22Rv1 (cell line): ENCODE measurements around the gene MAPK8IP1.

Experiments used
- H3K27ac ChIP-seq: fragments of 450-650 bp; 2 replicates; pipeline ENCODE4 v1.5.1; 2017
- ZFX ChIP-seq: fragments of 450-650 bp; IDR thresholded peaks from 2 replicates; pipeline ENCODE4 v1.6.1; 2017; ENCODE audit warnings: antibody characterized with exemption, borderline replicate concordance
- TF ChIP-seq, protein P1 (sequence below): fragments of 450-650 bp; IDR thresholded peaks from 2 replicates; pipeline ENCODE4 v1.5.1; 2017; ENCODE audit warnings: mild to moderate bottlenecking

Gene MAPK8IP1

DNA sequence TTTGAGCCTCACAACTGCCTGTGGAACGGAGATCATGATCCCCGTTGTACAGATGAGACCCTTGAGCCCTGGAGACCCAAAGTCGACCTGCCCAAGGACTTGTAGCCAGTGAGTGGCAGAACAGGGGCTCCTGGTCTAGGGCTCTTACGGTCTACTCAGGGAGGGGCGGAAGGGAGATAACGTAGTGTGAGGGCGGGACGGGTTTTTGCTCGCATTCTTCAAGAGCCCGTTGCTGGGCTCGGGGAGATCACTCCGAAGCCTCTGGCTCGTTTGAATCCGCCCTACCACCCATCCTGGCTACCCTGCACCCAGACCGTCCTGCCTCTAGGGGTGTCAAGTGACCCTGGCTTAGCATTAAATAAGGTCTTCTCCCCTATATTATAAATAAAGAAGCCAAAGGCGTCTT is 37.5 kb upstream of the MAPK8IP1 start:
- H3K27ac ChIP-seq = peak overlapping the region; percentile 68
- no peak for TF ChIP-seq ZFX
- TF ChIP-seq, protein P1, sequence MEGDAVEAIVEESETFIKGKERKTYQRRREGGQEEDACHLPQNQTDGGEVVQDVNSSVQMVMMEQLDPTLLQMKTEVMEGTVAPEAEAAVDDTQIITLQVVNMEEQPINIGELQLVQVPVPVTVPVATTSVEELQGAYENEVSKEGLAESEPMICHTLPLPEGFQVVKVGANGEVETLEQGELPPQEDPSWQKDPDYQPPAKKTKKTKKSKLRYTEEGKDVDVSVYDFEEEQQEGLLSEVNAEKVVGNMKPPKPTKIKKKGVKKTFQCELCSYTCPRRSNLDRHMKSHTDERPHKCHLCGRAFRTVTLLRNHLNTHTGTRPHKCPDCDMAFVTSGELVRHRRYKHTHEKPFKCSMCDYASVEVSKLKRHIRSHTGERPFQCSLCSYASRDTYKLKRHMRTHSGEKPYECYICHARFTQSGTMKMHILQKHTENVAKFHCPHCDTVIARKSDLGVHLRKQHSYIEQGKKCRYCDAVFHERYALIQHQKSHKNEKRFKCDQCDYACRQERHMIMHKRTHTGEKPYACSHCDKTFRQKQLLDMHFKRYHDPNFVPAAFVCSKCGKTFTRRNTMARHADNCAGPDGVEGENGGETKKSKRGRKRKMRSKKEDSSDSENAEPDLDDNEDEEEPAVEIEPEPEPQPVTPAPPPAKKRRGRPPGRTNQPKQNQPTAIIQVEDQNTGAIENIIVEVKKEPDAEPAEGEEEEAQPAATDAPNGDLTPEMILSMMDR = no peak

DNA sequence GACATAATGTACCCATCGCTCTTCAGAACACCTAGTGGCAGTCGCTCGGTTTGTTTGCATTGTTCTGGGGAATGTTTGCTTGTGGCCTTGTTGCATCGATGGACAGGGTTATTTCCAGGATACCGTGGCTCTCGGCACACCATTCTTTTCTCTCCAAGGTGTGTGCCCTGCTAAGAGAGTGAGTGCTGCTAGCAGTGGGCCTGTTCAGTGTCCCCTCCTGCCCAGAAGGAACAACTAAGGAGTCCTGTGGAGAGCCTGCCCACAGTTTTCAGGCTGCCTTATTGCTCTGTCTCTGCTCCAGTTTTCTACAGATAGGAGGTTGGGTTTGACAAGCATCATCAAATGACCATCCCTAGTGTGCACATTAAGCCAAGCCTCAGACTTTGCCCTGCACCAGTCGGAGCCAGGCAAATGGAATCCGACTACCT is 36.8 kb upstream of the MAPK8IP1 start:
- H3K27ac ChIP-seq = peak overlapping the region; percentile 68
- no peak for TF ChIP-seq ZFX
- TF ChIP-seq, protein P1 = no peak

DNA sequence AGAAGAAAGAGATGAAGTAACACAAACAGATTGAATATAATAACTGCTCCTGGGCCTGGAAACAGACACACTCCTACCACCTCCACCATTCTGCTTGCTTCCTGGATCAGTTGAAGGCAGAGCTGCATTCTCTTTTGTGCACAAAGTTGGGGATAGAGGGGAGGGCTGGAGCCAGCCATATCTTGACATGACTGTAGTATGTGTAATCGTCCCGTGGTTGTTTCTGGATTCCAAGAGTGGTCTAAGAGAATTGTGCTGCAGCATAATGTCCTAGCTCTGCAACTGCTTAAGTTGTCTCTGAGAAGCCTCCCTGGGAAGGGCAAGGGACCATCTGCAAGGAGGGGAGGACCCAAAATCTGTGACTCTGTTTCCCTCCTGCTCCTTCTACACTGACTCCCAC is 35.0 kb upstream of the MAPK8IP1 start:
- no peak overlapping the region for H3K27ac ChIP-seq
- TF ChIP-seq, protein P1 = no peak
- no peak for TF ChIP-seq ZFX

DNA sequence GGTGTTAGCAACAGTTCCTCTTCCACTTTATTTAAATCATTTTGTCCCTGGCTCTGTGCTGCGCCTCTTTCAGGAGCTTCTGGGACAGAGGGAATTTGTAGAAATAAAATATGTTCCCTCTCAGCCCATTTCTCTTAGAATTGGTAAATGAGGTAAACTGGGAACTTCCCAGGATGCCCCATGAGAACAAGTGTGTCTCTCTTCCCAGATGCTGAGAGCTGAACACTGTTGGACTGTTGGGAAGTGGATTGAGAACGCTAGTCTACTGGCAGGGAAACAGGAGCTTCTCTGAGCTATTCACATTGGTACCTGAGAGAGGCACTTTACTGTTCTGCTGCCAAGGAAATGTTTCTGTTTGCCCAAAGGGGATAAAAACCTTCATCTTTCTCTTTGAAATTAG is 34.2 kb upstream of the MAPK8IP1 start:
- H3K27ac ChIP-seq = no peak overlapping the region
- TF ChIP-seq, protein P1 = no peak
- TF ChIP-seq ZFX = no peak

DNA sequence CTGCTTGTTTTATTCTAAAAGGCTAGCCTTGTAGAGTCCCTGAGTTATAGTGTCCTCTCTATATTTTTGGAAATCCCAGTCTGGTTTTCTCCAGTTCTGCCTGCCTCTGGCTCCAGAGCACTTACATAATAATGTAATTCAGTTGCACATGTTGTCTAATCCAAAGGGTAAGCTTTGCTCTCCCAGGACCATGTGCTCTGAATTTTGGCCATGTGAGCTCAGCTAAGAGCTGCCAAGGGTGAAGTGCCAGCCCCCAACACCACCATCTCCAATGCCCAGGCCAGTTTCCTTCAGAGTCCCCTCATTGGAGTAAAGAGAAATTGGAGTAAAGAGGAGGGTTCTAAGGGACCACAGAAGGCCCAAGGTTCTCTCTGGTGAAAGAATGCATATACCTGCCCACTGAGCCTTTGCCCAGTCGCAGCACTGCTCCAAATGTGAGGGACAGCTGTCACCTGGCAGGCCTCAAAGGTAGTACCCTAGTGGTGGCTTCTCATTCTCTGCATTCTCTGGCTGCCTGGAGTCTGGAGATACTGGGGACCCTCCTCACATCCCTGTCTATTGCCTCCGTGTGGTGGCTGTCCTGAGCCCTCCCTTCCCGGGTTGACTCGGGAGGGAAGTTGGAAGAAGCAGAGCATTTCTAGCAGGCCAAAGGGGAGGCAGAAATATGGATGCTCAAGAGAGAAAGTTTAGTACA is 33.3 kb upstream of the MAPK8IP1 start:
- TF ChIP-seq, protein P1 = no peak
- no peak for TF ChIP-seq ZFX

DNA sequence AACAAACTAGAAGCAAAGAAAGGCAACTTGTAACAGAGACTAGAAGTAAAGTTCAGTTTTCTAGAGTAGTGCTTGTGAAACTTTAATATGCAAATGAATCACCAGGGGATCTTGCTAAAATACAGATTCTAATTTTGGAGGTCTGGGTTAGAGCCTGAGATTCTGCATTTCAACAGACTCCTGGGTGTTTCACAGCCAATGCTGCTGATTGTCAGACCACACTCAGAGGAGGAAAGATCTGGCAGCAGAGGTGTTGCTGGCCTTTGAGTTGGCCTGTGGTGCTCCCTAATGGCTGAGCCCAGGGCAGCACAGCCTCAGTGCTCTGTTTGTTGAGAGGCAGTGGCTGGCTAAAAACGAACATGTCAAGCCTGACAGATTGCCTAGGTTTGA is 32.7 kb upstream of the MAPK8IP1 start:
- no peak overlapping the region for H3K27ac ChIP-seq
- TF ChIP-seq, protein P1 = no peak
- TF ChIP-seq ZFX = no peak

More for the DNA sequence above, 33.3 kb upstream of the MAPK8IP1 start:
- H3K27ac ChIP-seq = no peak overlapping the region

DNA sequence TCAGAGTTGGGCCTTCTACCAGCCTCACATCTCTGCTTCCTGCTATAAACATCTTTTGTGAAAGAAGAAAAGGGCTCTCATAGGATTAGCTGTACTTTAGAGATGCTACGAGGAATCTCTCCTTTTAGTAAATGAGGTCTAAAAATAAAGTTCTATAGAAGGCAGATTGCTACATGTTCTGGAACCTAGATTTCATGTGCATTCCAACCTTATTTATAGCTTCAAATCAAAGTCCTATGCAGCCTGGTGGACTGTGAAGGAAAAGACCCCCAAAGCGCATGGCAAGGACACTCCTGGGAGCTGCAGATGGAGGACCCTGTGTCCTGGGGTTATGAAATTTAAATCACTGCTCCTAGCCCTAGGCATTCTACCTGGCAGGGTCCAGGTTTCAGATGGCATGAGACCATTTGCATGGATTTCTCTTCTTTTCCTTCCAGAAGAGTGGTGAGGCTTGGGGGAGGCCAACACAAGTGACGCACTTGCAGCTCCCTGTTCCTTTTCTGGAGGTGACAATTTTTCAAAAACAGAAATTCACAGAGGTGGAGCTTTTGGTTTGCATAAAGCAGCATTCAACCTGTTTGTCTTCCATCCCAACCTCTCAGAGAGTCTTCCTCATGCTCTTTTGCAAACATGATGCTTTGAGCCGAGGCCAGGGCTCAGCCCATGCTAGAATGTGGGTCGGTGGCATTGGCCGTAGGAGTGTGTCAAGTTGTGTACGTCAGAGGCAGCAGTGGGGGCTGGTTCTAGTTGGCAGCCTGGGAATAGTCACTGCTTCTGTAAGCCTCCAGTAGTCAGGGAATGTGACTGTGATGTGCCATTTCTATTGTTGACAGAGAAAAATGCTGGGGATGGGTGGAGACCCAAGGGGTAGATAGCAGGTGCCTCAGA is 31.9 kb upstream of the MAPK8IP1 start:
- no peak overlapping the region for H3K27ac ChIP-seq
- TF ChIP-seq, protein P1 = no peak
- TF ChIP-seq ZFX = no peak
